ENCODE results near the gene TRPM3.

Gene TRPM3

GRCh38 chr9:70816316-70816715 is 305.1 kb downstream of the TRPM3 start:
- Histone ChIP-seq H3K9ac (ENCODE audit: low read depth, low read length) (no peak overlapping the region), H3K4me1 (ENCODE audit: insufficient read depth, low read length) (peaks cover 8% of the 10 kb centered on the region; the same call in 1 of the 2 replicates), H3K36me3 (ENCODE audit: insufficient read depth, low read length) (no peaks in the 10 kb centered on the region)

GRCh38 chr9:70814597-70814996 is 306.8 kb downstream of the TRPM3 start:
- H3K9ac ChIP-seq (ENCODE audit: low read depth, low read length) = no peak overlapping the region
- H3K9me3 ChIP-seq (ENCODE audit: control insufficient read depth, insufficient read depth, low read length) = no peaks in the 10 kb centered on the region
- H3K36me3 ChIP-seq (ENCODE audit: insufficient read depth, low read length) = no peaks in the 10 kb centered on the region
- H3K4me1 ChIP-seq (ENCODE audit: insufficient read depth, low read length) = peaks cover 8% of the 10 kb centered on the region; the same call in 1 of the 2 replicates

More at GRCh38 chr9:70816316-70816715, 305.1 kb downstream of the TRPM3 start:
- H3K9me3 ChIP-seq (ENCODE audit: control insufficient read depth, insufficient read depth, low read length) = no peaks in the 10 kb centered on the region

DNA sequence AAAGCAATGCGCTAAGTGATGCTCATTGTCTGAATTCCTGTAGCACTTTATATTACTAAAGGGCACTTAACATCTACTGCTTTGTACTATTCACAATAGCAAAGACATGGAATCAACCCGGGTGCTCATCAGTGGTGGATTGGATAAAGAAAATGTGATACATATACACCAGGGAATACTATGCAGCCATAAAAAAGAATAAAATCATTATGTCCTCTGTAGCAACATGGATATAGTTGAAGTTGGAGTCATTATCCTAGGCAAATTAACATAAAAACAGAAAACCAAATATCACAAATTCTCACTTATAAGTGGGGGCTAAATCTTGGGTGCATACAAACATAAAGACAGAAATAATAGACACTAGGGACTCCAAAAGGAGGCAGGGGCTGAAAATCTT is 308.3 kb downstream of the TRPM3 start:
- Histone ChIP-seq H3K9me3 (ENCODE audit: control insufficient read depth, insufficient read depth, low read length) (no peaks in the 10 kb centered on the region), H3K4me1 (ENCODE audit: insufficient read depth, low read length) (peaks cover 8% of the 10 kb centered on the region; the same call in 1 of the 2 replicates), H3K36me3 (ENCODE audit: insufficient read depth, low read length) (no peaks in the 10 kb centered on the region), H3K9ac (ENCODE audit: low read depth, low read length) (no peak overlapping the region)

GRCh38 chr9:70811638-70812037 is 309.8 kb downstream of the TRPM3 start:
- no peaks in the 10 kb centered on the region for H3K9me3 ChIP-seq (ENCODE audit: control insufficient read depth, insufficient read depth, low read length)
- no peak overlapping the region for H3K9ac ChIP-seq (ENCODE audit: low read depth, low read length)
- H3K36me3 ChIP-seq (ENCODE audit: insufficient read depth, low read length) = no peaks in the 10 kb centered on the region

DNA sequence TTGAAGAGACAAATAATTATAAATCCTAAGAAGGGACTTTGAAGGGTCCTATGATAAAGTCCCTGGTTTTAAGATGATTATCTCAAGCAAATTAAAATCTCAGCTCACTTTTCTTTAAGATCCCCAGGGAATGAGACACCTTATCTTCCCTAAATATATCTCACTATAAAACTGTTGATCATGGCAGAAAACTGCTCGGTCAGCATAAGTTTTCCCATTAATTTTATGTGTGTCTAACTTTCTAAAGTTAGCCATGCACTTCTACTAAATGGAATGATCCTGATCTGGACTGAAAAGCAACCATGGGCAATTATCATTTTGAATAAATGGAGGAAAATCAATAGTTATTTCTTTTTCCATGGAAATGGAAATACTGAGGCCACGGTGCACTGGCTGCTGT is 314.5 kb downstream of the TRPM3 start:
- no peaks in the 10 kb centered on the region for H3K4me1 ChIP-seq (ENCODE audit: insufficient read depth, low read length)
- H3K9me3 ChIP-seq (ENCODE audit: control insufficient read depth, insufficient read depth, low read length) = no peaks in the 10 kb centered on the region
- H3K9ac ChIP-seq (ENCODE audit: low read depth, low read length) = no peak overlapping the region
- no peaks in the 10 kb centered on the region for H3K36me3 ChIP-seq (ENCODE audit: insufficient read depth, low read length)

More at GRCh38 chr9:70811638-70812037, 309.8 kb downstream of the TRPM3 start:
- H3K4me1 ChIP-seq (ENCODE audit: insufficient read depth, low read length) = peaks cover 8% of the 10 kb centered on the region; the same call in 1 of the 2 replicates

GRCh38 chr9:70805949-70806348 is 315.5 kb downstream of the TRPM3 start:
- H3K36me3 ChIP-seq (ENCODE audit: insufficient read depth, low read length) = no peaks in the 10 kb centered on the region
- H3K9me3 ChIP-seq (ENCODE audit: control insufficient read depth, insufficient read depth, low read length) = no peaks in the 10 kb centered on the region
- H3K9ac ChIP-seq (ENCODE audit: low read depth, low read length) = no peak overlapping the region
- no peaks in the 10 kb centered on the region for H3K4me1 ChIP-seq (ENCODE audit: insufficient read depth, low read length)

- H3K9me3 ChIP-seq (ENCODE audit: control insufficient read depth, insufficient read depth, low read length) = no peaks in the 10 kb centered on the region
- H3K36me3 ChIP-seq (ENCODE audit: insufficient read depth, low read length) = no peaks in the 10 kb centered on the region
- H3K4me1 ChIP-seq (ENCODE audit: insufficient read depth, low read length) = no peaks in the 10 kb centered on the region
- H3K9ac ChIP-seq (ENCODE audit: low read depth, low read length) = no peak overlapping the region; the same call in 1 of the 2 replicates
Measured at GRCh38 chr9:70802758-70803436, 318.5 kb downstream of the TRPM3 start.

- Histone ChIP-seq H3K4me1 (ENCODE audit: insufficient read depth, low read length) (no peaks in the 10 kb centered on the region), H3K36me3 (ENCODE audit: insufficient read depth, low read length) (no peaks in the 10 kb centered on the region), H3K9ac (ENCODE audit: low read depth, low read length) (no peak overlapping the region), H3K9me3 (ENCODE audit: control insufficient read depth, insufficient read depth, low read length) (no peaks in the 10 kb centered on the region)
Measured at GRCh38 chr9:70802206-70802605, 319.2 kb downstream of the TRPM3 start.

- no peaks in the 10 kb centered on the region for H3K4me1 ChIP-seq (ENCODE audit: insufficient read depth, low read length)
- no peaks in the 10 kb centered on the region for H3K9me3 ChIP-seq (ENCODE audit: control insufficient read depth, insufficient read depth, low read length)
- no peaks in the 10 kb centered on the region for H3K36me3 ChIP-seq (ENCODE audit: insufficient read depth, low read length)
- no peak overlapping the region for H3K9ac ChIP-seq (ENCODE audit: low read depth, low read length)
Measured at GRCh38 chr9:70801181-70801829, 320.1 kb downstream of the TRPM3 start.

GRCh38 chr9:70798018-70798417 is 323.4 kb downstream of the TRPM3 start:
- Histone ChIP-seq H3K9me3 (ENCODE audit: control insufficient read depth, insufficient read depth, low read length) (no peaks in the 10 kb centered on the region), H3K9ac (ENCODE audit: low read depth, low read length) (no peak overlapping the region), H3K36me3 (ENCODE audit: insufficient read depth, low read length) (no peaks in the 10 kb centered on the region), H3K4me1 (ENCODE audit: insufficient read depth, low read length) (no peaks in the 10 kb centered on the region)

DNA sequence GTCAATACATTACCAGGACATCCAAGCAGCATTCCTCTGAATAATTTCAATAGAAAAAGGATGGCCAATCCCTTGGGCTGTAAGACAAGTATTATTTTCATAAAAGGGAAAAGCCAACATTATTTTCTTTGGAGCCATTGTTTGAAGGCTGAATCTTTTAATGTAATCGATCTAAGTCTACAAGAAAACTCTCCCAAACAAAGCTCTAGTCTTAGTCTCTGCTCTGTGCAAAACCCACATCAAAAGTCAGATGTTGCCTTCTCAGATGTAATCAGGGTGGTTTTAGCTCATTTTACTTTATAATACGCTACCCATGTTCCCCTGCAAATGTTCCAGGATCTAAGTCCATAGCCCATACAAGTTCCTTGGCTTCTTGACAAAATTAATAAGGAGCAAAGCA is 325.6 kb downstream of the TRPM3 start:
- Histone ChIP-seq H3K4me1 (ENCODE audit: insufficient read depth, low read length) (no peaks in the 10 kb centered on the region), H3K9ac (ENCODE audit: low read depth, low read length) (no peak overlapping the region), H3K36me3 (ENCODE audit: insufficient read depth, low read length) (no peaks in the 10 kb centered on the region), H3K9me3 (ENCODE audit: control insufficient read depth, insufficient read depth, low read length) (no peaks in the 10 kb centered on the region)

- H3K9me3 ChIP-seq (ENCODE audit: control insufficient read depth, insufficient read depth, low read length) = no peaks in the 10 kb centered on the region
- H3K9ac ChIP-seq (ENCODE audit: low read depth, low read length) = no peak overlapping the region
- no peaks in the 10 kb centered on the region for H3K36me3 ChIP-seq (ENCODE audit: insufficient read depth, low read length)
- no peaks in the 10 kb centered on the region for H3K4me1 ChIP-seq (ENCODE audit: insufficient read depth, low read length)
Measured at GRCh38 chr9:70792796-70793195, 328.6 kb downstream of the TRPM3 start.

DNA sequence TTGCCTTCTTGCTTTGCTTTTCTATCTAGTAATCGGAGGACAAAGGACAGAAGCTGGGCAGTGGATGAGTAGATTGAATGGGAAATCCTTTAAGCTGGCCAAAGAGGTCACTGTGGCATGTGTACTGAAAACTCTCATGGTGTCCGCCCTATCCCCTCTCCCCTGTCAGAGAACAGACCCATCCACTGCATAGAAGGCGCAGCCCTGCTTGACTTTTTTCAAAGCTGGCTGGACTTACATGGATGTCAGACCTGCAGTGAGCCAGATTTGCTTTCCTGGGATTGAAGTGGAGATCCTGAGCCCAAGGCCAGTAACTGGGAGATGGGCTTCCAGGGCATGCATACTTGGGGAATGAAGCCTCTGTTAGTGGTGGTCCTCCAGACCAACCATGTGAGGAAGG is 329.5 kb downstream of the TRPM3 start:
- no peaks in the 10 kb centered on the region for H3K36me3 ChIP-seq (ENCODE audit: insufficient read depth, low read length)
- no peak overlapping the region for H3K9ac ChIP-seq (ENCODE audit: low read depth, low read length)
- no peaks in the 10 kb centered on the region for H3K4me1 ChIP-seq (ENCODE audit: insufficient read depth, low read length)
- no peaks in the 10 kb centered on the region for H3K9me3 ChIP-seq (ENCODE audit: control insufficient read depth, insufficient read depth, low read length)

- no peaks in the 10 kb centered on the region for H3K4me1 ChIP-seq (ENCODE audit: insufficient read depth, low read length)
- H3K9ac ChIP-seq (ENCODE audit: low read depth, low read length) = no peak overlapping the region
- no peaks in the 10 kb centered on the region for H3K9me3 ChIP-seq (ENCODE audit: control insufficient read depth, insufficient read depth, low read length)
- H3K36me3 ChIP-seq (ENCODE audit: insufficient read depth, low read length) = no peaks in the 10 kb centered on the region
Measured at GRCh38 chr9:70789086-70789485, 332.3 kb downstream of the TRPM3 start.

- Histone ChIP-seq H3K9ac (ENCODE audit: low read depth, low read length) (no peak overlapping the region), H3K36me3 (ENCODE audit: insufficient read depth, low read length) (no peaks in the 10 kb centered on the region; the same call in 1 of the 2 replicates), H3K9me3 (ENCODE audit: control insufficient read depth, insufficient read depth, low read length) (no peaks in the 10 kb centered on the region), H3K4me1 (ENCODE audit: insufficient read depth, low read length) (no peaks in the 10 kb centered on the region)
Measured at GRCh38 chr9:70784456-70784855, 337.0 kb downstream of the TRPM3 start.
